Measurements from ENCODE around the gene CWF19L1. TPM values are rescaled to one million over a fixed set of nuclear protein-coding genes. Genes with fewer than 3 reads are reported as not detected.

CWF19L1 gene
- total RNA-seq, 4 donors from 2014 or later: 17.1 to 21.1 (median 19.3) TPM

DNA sequence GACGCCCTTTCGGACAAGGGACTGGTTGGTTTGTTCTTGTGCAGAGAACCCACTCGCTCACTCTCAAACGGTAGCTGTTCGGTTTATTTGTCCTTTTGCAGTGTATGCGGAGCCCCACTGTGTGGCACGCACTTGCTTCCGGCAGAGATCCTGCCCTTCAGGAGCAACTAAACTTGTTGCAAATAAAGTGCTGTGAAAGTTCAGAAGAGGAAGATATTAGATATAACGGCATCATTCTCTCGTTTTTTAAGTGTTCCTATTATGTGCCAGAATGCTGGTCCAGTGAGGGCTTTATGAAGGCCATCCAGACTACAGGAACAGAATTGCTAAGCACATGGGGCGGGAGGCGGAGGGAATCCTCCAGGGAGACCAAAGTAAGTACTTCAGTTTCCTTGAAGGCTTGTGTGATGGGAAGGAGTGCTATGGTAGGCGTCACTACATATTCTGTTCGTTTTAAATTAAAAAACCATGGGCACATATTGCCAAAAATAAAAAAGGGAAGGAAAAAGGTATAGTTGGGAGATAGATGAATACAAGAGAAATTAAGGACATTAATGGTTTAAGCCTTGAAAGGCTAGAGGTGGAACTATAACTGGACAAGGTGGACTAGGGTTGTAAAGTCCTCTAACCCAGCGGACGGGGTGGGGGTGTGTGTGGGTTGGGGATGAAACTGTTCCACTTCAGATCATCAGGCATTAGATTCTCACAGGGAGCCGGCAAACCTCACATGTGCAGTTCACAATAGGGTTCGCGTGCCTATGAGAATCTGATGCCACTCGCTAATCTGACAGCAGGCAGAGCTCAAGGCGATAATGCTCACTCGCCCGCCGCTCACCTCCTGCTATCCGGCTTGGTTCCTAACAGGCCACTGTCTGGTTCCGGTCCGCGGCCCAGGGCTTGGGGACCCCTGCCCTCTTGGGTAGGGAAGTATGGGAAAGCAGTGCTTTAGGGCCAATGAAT, 80.9 kb downstream of the CWF19L1 start:
- TF ChIP-seq POLR2A (IDR thresholded peaks at IDR 0.05) (no peak), CTCF (IDR thresholded peaks at IDR 0.05) (no peak)
- intact Hi-C loops (cut with DNase I): no loop called here

DNA sequence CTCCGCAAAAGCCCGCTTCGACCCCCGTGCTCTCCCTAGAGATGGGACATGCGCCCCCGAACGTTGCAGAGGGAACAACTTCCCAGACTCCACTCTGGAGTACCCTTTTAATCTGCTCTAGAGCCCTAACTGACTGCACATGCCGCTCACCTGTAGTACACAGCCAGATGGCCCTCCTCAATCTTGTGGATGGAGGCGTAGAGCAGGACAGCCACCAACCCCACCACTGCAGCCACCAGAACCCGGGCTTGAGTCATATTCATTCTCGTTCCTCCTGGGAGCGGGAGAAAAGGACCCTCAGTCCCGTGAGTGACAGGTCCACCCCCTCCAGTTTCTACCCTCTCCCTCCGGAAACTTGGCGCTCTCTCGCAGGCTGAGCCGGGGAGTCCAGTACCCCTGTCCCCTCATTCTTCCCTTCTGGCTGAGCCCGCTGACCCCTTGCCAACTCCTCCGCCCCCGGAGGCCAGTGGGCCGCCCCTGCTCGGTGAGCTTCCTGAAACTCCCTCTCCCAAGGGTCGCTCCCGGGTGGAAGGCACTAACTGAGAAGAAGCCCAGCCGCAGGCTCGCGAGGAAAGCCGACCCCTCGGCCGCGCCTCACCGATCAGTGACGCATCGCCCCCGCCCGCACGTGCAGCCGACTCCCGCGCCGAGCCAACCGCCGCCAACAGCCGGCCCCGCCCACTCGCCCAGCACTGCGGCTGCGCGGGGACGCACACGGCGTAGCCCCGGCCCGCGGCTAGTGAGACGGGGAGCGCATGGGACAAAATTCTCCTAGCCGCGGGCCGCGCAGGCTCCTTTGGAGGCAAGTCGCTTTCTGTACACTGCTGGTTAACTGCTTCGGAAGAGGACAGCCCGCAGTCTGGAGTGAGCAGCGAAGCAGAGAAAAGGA, 81.8 kb downstream of the CWF19L1 start, which contains the start of gene ERLIN1:
TSS of gene ERLIN1 (minus strand) at position 666 of the 889 bp plus-strand sequence. CDS start at position 263, 403 bp downstream.
- Histone ChIP-seq H3K9me3 (no peaks in the 10 kb centered on the region), H3K27ac (peak within 1 kb of the TSS in 2 of 3 donors; percentile 81 to 82), H3K27me3 (no peaks in the 10 kb centered on the region), H3K36me3 (peaks cover 4 to 7% of the 10 kb centered on the region in 2 donors), H3K4me1 (peaks cover 7 to 22% of the 10 kb centered on the region in 2 donors), H3K4me3 (replicated peaks in 1 of 3) (peak within 1 kb of the TSS; percentile 49 to 94 (median 85))
- intact Hi-C loops (cut with DNase I): no loop called here
- 0% methylated on average over 26 to 29 of the region's 65 CpGs for WGBS, 2 donors
- TF ChIP-seq CTCF (IDR thresholded peaks at IDR 0.05) (peak in 1 of 6 experiments; percentile 29), POLR2A (IDR thresholded peaks at IDR 0.05) (peak in 1 of 2 donors; percentile 62)
- peak; percentile 92 to 93 for DNase-seq

More for the DNA sequence above, 80.9 kb downstream of the CWF19L1 start:
- H3K4me1 ChIP-seq: peaks cover 7 to 22% of the 10 kb centered on the region in 2 donors
- peak; percentile 31 to 46 for DNase-seq
- peak overlapping the region in 2 of 3 donors; percentile 81 to 82 for H3K27ac ChIP-seq
- 38 to 44% methylated on average over 28 of the region's 28 CpGs for WGBS, 2 donors
- H3K27me3 ChIP-seq: no peaks in the 10 kb centered on the region
- peak overlapping the region in 2 of 3 donors; percentile 49 to 94 for H3K4me3 ChIP-seq (replicated peaks in 1 of 3)
- H3K9me3 ChIP-seq: no peaks in the 10 kb centered on the region
- peaks cover 9 to 12% of the 10 kb centered on the region in 2 donors for H3K36me3 ChIP-seq

- DNase-seq: no peak
- Histone ChIP-seq H3K9me3 (no peaks in the 10 kb centered on the region), H3K4me1 (peaks cover 7 to 22% of the 10 kb centered on the region in 2 donors), H3K4me3 (replicated peaks in 1 of 3) (peak overlapping the region; percentile 49 to 94 (median 85)), H3K36me3 (no peaks in the 10 kb centered on the region), H3K27me3 (no peaks in the 10 kb centered on the region), H3K27ac (peak overlapping the region in 1 of 3 donors; percentile 82)
- TF ChIP-seq CTCF (IDR thresholded peaks at IDR 0.05) (no peak), POLR2A (IDR thresholded peaks at IDR 0.05) (no peak)
- intact Hi-C loops (cut with DNase I): no loop called here
- 11 to 18% methylated on average over 4 of the region's 4 CpGs for WGBS, 2 donors
Measured at GRCh38 chr10:100184840-100185239, 82.6 kb downstream of the CWF19L1 start.

- no peak overlapping the region for H3K4me3 ChIP-seq (replicated peaks in 1 of 3)
- DNase-seq: no peak
- WGBS, 2 donors: 63 to 67% methylated on average over 1 of the region's 1 CpG
- H3K9me3 ChIP-seq: no peaks in the 10 kb centered on the region
- no peak overlapping the region for H3K27ac ChIP-seq
- no peaks in the 10 kb centered on the region for H3K36me3 ChIP-seq
- H3K4me1 ChIP-seq: peaks cover 7 to 22% of the 10 kb centered on the region in 2 donors
- H3K27me3 ChIP-seq: no peaks in the 10 kb centered on the region
- intact Hi-C loops (cut with DNase I): no loop called here
- no peak for TF ChIP-seq POLR2A (IDR thresholded peaks at IDR 0.05)
- no peak for TF ChIP-seq CTCF (IDR thresholded peaks at IDR 0.05)
Measured at GRCh38 chr10:100184426-100184825, 83.0 kb downstream of the CWF19L1 start.
